ENCODE data around the gene DIP2C.

DIP2C gene

GRCh38 chr10:610642-611305 is 78.7 kb downstream of the DIP2C start:
- DNase-seq (ENCODE audit: low read depth in 3 of 3) = peak in 2 of 3 experiments; percentile 4 to 15

- DNase-seq (ENCODE audit: low read depth in 3 of 3) = no peak
Observed at GRCh38 chr10:609868-610545, 79.5 kb downstream of the DIP2C start.

GRCh38 chr10:609262-609658 is 80.2 kb downstream of the DIP2C start:
- DNase-seq (ENCODE audit: low read depth in 3 of 3) = no peak

GRCh38 chr10:608331-609261 is 80.9 kb downstream of the DIP2C start:
- no peak for DNase-seq (ENCODE audit: low read depth in 3 of 3)

GRCh38 chr10:607545-608185 is 81.8 kb downstream of the DIP2C start:
- no peak for DNase-seq (ENCODE audit: low read depth in 3 of 3)

- DNase-seq (ENCODE audit: low read depth in 3 of 3) = no peak
Observed at GRCh38 chr10:606762-607544, 82.5 kb downstream of the DIP2C start.

GRCh38 chr10:605632-606325 is 83.7 kb downstream of the DIP2C start:
- DNase-seq (ENCODE audit: low read depth in 3 of 3) = no peak

GRCh38 chr10:604716-605631 is 84.5 kb downstream of the DIP2C start:
- no peak for DNase-seq (ENCODE audit: low read depth in 3 of 3)

- no peak for DNase-seq (ENCODE audit: low read depth in 3 of 3)
Observed at GRCh38 chr10:603745-604144, 85.7 kb downstream of the DIP2C start.

- no peak for DNase-seq (ENCODE audit: low read depth in 3 of 3)
Observed at GRCh38 chr10:602391-603005, 87.0 kb downstream of the DIP2C start.

- DNase-seq (ENCODE audit: low read depth in 3 of 3) = no peak
Observed at GRCh38 chr10:601660-601963, 87.9 kb downstream of the DIP2C start.

GRCh38 chr10:600876-601659 is 88.4 kb downstream of the DIP2C start:
- no peak for DNase-seq (ENCODE audit: low read depth in 3 of 3)

- DNase-seq (ENCODE audit: low read depth in 3 of 3) = no peak
Observed at GRCh38 chr10:600234-600633, 89.2 kb downstream of the DIP2C start.

GRCh38 chr10:599767-600166 is 89.7 kb downstream of the DIP2C start:
- no peak for DNase-seq (ENCODE audit: low read depth in 3 of 3)

GRCh38 chr10:598415-599170 is 90.9 kb downstream of the DIP2C start:
- DNase-seq (ENCODE audit: low read depth in 3 of 3) = no peak

- no peak for DNase-seq (ENCODE audit: low read depth in 3 of 3)
Observed at GRCh38 chr10:597976-598375, 91.5 kb downstream of the DIP2C start.

- no peak for DNase-seq (ENCODE audit: low read depth in 3 of 3)
Observed at GRCh38 chr10:596725-597345, 92.6 kb downstream of the DIP2C start.

Data from stimulated activated CD4-positive, alpha-beta T cell treated with anti-CD3 and anti-CD28 coated beads, TNF-alpha, amount 100 ng/mL, for 24 hours (primary cell).